ENCODE results near the gene TNXB.
"Not testable (repeated sequence)": the region's sequence is repeated elsewhere in the genome, so short reads cannot be mapped to it uniquely, and the experiment has no call there.

Gene TNXB

DNA sequence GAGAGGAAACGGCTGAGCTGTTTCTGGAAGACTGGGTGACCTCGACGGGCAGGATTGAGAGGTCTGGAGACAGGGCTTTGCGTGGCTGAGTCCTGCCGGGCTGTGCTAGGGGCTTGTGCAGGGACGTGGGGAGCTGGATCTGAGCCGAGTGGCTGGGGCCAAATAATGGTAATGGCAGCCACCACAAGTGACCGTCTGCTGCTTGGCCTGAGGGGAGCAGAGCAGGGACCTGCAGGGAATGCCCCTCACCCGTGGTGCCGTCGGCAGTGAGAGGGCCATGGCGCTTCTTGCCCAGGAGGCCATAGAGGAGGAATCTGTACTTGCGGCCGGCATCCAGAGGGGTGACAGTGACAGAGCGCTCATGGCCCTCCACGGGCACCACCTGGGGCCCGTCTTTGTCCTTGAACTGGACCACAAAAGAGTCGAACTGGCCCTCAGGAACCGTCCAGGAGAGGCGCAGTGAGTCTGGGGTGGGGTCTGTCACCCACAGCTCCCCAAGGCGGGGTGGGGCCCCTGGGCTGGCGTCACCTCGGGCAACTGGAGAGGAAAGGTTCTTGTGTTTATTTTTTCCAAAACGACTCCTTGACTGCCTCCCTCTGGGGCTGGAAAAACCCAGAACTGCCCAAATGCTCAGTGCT lies 39.1 kb downstream of the TNXB start:
- no peak for DNase-seq (ENCODE audit: low read depth, low spot score)
- H3K4me3 ChIP-seq: no peak overlapping the region
- no peak for TF ChIP-seq EZH2 (IDR thresholded peaks at IDR 0.05)
- no peak for TF ChIP-seq FOXP2 (optimal IDR thresholded peaks at IDR 0.05; ENCODE audit: control extremely low read depth, extremely low read length, insufficient read depth)
- TF ChIP-seq POLR2AphosphoS5 (IDR thresholded peaks at IDR 0.05; ENCODE audit: borderline replicate concordance, low read depth, low read length): no peak
- no peak overlapping the region for H3K9ac ChIP-seq (ENCODE audit: insufficient read length)
- no peak overlapping the region for H3K27ac ChIP-seq
- H3K9me3 ChIP-seq (ENCODE audit: low read depth, low read length): no peaks in the 10 kb centered on the region
- no peaks in the 10 kb centered on the region for H3K36me3 ChIP-seq (ENCODE audit: insufficient read depth, low read length)

DNA sequence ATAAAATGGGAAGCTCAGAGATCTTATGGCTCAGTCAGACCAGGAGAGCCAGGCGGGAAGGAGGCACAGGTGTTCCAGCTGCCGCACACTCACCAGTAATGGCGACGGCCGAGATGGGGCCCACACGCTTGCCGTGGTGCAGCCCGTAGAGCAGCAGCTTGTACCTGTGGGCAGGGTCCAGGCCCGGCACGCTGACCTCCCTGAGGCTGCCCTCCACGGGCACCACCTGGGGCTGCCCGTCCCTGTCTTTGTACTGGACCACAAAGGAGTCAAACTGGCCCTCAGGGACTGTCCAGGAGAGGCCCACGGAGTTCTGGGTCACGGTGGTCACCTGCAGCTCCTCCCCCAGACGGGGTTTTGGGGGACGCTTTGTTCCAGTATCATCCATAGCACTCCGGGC lies 39.7 kb downstream of the TNXB start:
- H3K9me3 ChIP-seq (ENCODE audit: low read depth, low read length): no peaks in the 10 kb centered on the region
- no peak overlapping the region for H3K27ac ChIP-seq
- H3K9ac ChIP-seq (ENCODE audit: insufficient read length): no peak overlapping the region
- no peak for TF ChIP-seq EZH2 (IDR thresholded peaks at IDR 0.05)
- no peak for TF ChIP-seq FOXP2 (optimal IDR thresholded peaks at IDR 0.05; ENCODE audit: control extremely low read depth, extremely low read length, insufficient read depth)
- no peak for TF ChIP-seq POLR2AphosphoS5 (IDR thresholded peaks at IDR 0.05; ENCODE audit: borderline replicate concordance, low read depth, low read length)
- H3K4me3 ChIP-seq: no peak overlapping the region
- DNase-seq (ENCODE audit: low read depth, low spot score): no peak
- H3K36me3 ChIP-seq (ENCODE audit: insufficient read depth, low read length): no peaks in the 10 kb centered on the region

DNA sequence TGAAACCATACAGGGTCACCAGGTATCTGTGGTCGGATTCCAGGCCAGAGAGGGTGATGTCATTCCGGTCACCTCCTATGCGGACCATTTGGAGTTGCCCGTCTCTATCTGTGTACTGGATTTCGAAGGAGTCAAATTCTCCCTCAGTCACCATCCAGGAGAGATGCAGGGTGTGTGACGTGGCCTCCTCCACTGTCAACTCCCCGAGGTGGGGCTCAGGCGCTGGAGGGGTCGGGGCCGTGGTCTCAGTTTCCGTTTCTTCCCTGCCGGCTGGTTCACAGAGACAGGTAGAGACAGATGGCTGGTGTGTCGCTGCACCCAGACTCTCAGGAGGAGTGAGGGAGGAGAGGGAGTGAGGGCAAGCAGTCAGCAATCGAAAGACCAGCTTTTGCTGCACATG lies 40.3 kb downstream of the TNXB start:
- H3K27ac ChIP-seq: no peak overlapping the region
- H3K4me3 ChIP-seq: no peak overlapping the region
- no peak overlapping the region for H3K9ac ChIP-seq (ENCODE audit: insufficient read length)
- DNase-seq (ENCODE audit: low read depth, low spot score): no peak
- H3K36me3 ChIP-seq (ENCODE audit: insufficient read depth, low read length): no peaks in the 10 kb centered on the region
- no peaks in the 10 kb centered on the region for H3K9me3 ChIP-seq (ENCODE audit: low read depth, low read length)
- no peak for TF ChIP-seq EZH2 (IDR thresholded peaks at IDR 0.05)
- TF ChIP-seq POLR2AphosphoS5 (IDR thresholded peaks at IDR 0.05; ENCODE audit: borderline replicate concordance, low read depth, low read length): no peak
- TF ChIP-seq FOXP2 (optimal IDR thresholded peaks at IDR 0.05; ENCODE audit: control extremely low read depth, extremely low read length, insufficient read depth): no peak

DNA sequence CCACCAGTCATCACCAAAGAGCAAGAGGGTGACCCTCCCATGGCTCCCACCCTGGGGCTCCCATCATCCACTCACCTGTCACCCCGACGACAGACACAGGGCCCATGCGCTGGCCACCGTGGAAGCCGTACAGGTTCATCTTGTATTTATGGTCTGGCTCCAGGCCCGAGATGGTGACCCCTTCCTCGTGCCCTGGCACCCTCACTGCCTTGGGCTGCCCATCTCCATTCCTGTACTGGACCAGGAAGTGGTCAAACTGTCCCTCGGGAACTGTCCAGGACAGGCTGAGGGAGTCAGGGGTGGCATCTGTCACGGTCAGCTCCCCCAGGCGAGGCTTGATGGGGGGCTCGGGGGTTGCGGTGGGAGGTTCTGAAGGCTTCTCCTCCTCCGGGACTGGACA lies 40.8 kb downstream of the TNXB start:
- H3K9me3 ChIP-seq (ENCODE audit: low read depth, low read length): not testable (repeated sequence)

DNA sequence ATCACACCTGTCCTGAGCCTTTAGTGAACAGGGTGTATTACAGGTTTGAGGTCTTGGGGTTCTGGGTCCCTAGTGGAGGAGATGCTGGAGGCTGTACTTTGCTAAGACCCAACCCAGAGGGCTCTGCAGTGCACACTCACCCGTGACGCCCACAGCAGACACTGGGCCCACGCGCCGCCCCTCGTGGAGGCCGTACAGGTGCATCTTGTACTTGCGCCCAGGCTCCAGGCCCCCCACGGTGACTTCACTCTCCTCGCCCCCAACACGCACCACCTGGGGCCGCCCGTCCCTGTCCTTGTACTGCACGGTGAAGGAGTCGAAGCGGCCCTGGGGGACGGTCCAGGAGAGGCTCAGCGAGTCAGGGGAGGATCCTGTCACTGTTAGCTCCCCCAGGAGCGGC lies 41.6 kb downstream of the TNXB start:
- not testable (repeated sequence) for H3K27ac ChIP-seq; H3K9me3 ChIP-seq (ENCODE audit: low read depth, low read length); H3K4me3 ChIP-seq; DNase-seq (ENCODE audit: low read depth, low spot score); H3K9ac ChIP-seq (ENCODE audit: insufficient read length); H3K36me3 ChIP-seq (ENCODE audit: insufficient read depth, low read length)

More for the DNA sequence above, 40.8 kb downstream of the TNXB start:
- H3K27ac ChIP-seq; H3K36me3 ChIP-seq (ENCODE audit: insufficient read depth, low read length); H3K9ac ChIP-seq (ENCODE audit: insufficient read length); H3K4me3 ChIP-seq; DNase-seq (ENCODE audit: low read depth, low spot score): not testable (repeated sequence)

DNA sequence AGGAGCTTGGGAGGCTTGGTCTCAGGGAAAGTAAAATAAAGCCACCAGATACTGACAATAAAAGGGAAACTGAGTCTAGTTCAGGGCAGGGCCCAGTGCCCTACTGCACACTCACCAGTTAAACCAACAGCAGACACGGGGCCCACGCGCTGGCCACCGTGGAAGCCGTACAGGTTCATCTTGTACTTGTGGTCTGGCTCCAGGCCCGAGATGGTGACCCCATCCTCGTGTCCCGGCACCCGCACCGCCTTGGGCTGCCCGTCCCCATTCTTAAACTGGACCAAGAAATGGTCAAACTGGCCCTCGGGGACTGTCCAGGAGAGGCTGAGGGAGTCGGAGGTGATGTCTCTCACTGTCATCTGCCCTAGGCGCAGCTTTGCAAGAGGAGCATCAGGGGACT lies 44.4 kb downstream of the TNXB start:
- TF ChIP-seq FOXP2 (optimal IDR thresholded peaks at IDR 0.05; ENCODE audit: control extremely low read depth, extremely low read length, insufficient read depth): no peak
- no peaks in the 10 kb centered on the region for H3K36me3 ChIP-seq (ENCODE audit: insufficient read depth, low read length)
- H3K27ac ChIP-seq: no peak overlapping the region
- no peak overlapping the region for H3K4me3 ChIP-seq
- no peak overlapping the region for H3K9ac ChIP-seq (ENCODE audit: insufficient read length)
- DNase-seq (ENCODE audit: low read depth, low spot score): no peak
- H3K9me3 ChIP-seq (ENCODE audit: low read depth, low read length): no peaks in the 10 kb centered on the region

DNA sequence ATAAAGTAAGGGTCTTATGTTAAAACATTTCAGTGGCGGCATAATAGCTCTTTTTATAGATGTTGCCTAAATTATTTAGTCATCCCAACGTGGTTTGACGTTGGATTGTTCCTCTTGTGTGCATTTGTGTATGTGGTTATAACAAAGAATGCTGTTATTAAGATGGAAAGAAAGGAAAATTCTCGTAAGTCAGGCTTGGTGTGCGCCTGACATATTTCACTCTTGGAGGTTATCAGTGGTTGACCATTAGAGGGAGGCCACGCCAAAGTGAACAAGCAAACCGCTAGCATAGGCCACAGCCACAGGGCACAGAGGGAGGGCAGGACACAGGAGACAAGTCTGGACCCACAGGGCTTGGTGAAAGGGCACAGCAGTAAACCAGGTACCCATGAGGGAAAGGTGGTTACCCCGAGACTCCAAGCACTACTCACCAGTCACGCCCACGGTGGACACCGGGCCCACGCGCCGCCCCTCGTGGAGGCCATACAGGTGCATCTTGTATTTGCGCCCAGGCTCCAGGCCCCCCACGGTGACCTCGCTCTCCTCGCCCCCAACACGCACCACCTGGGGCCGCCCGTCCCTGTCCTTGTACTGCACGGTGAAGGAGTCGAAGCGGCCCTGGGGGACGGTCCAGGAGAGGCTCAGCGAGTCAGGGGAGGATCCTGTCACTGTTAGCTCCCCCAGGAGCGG lies 48.0 kb downstream of the TNXB start:
- H3K27ac ChIP-seq: no peak overlapping the region
- no peak for TF ChIP-seq FOXP2 (optimal IDR thresholded peaks at IDR 0.05; ENCODE audit: control extremely low read depth, extremely low read length, insufficient read depth)
- TF ChIP-seq POLR2AphosphoS5 (IDR thresholded peaks at IDR 0.05; ENCODE audit: borderline replicate concordance, low read depth, low read length): no peak
- no peak for TF ChIP-seq EZH2 (IDR thresholded peaks at IDR 0.05)
- no peaks in the 10 kb centered on the region for H3K9me3 ChIP-seq (ENCODE audit: low read depth, low read length)
- no peaks in the 10 kb centered on the region for H3K36me3 ChIP-seq (ENCODE audit: insufficient read depth, low read length)
- no peak overlapping the region for H3K9ac ChIP-seq (ENCODE audit: insufficient read length)
- no peak overlapping the region for H3K4me3 ChIP-seq
- no peak for DNase-seq (ENCODE audit: low read depth, low spot score)

DNA sequence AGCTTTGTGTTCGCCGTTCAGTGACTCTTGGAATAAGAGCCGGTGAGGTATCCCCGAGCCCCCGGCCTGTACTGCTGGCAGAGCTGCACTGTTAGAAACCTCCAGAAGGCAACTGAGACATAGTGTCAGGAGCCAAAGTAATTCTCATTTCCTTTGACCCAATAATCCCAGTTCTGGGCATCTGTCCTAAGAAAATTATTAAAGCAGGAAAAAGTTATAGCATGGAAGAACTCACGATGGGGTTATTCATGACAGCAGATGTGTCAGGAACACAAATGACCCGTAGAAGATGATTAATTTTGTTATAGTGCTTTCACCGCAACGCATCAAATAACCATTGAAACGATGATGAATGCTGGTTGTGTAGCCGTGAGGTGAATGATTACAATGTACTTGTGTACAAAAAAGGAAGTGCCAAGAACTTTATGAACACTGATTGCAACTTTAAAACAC lies 50.6 kb downstream of the TNXB start:
- TF ChIP-seq FOXP2 (optimal IDR thresholded peaks at IDR 0.05; ENCODE audit: control extremely low read depth, extremely low read length, insufficient read depth) (no peak), EZH2 (IDR thresholded peaks at IDR 0.05) (no peak), POLR2AphosphoS5 (IDR thresholded peaks at IDR 0.05; ENCODE audit: borderline replicate concordance, low read depth, low read length) (no peak)
- no peaks in the 10 kb centered on the region for H3K36me3 ChIP-seq (ENCODE audit: insufficient read depth, low read length)
- no peak for DNase-seq (ENCODE audit: low read depth, low spot score)

DNA sequence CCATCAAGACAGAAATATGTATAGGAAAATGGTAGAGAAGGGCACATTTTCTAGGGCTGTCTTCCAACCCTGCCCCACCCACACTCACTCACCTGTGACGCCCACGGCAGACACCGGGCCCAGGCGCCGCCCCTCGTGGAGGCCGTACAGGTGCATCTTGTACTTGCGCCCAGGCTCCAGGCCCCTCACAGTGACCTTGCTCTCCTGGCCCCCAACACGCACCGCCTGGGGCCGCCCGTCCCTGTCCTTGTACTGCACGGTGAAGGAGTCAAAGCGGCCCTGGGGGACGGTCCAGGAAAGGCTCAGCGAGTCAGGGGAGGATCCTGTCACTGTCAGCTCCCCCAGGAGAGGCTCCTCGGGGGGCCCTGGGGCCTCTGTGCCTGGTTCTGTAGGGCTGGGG lies 51.2 kb downstream of the TNXB start:
- Histone ChIP-seq H3K4me3 (no peak overlapping the region), H3K27ac (no peak overlapping the region), H3K9me3 (ENCODE audit: low read depth, low read length) (no peaks in the 10 kb centered on the region), H3K36me3 (ENCODE audit: insufficient read depth, low read length) (no peaks in the 10 kb centered on the region), H3K9ac (ENCODE audit: insufficient read length) (no peak overlapping the region)
- no peak for DNase-seq (ENCODE audit: low read depth, low spot score)
- TF ChIP-seq EZH2 (IDR thresholded peaks at IDR 0.05) (no peak), POLR2AphosphoS5 (IDR thresholded peaks at IDR 0.05; ENCODE audit: borderline replicate concordance, low read depth, low read length) (no peak), FOXP2 (optimal IDR thresholded peaks at IDR 0.05; ENCODE audit: control extremely low read depth, extremely low read length, insufficient read depth) (no peak)

More for the DNA sequence above, 50.6 kb downstream of the TNXB start:
- Histone ChIP-seq H3K27ac (no peak overlapping the region), H3K4me3 (no peak overlapping the region), H3K9me3 (ENCODE audit: low read depth, low read length) (no peaks in the 10 kb centered on the region), H3K9ac (ENCODE audit: insufficient read length) (no peak overlapping the region)

Measured in SK-N-MC (cell line).